Vagina (tissue), 2 donors: ENCODE data around the gene EMILIN3.

Experiments used
- POLR2A ChIP-seq, 2 donors: fragments of 450-650 bp; IDR thresholded peaks; one replicate each; pipeline ENCODE4 v1.6.1; 2017; ENCODE audit warnings: antibody characterized with exemption in 2 of 2, mild to moderate bottlenecking in 2 of 2, moderate library complexity in 2 of 2
- POLR2AphosphoS5 ChIP-seq, 2 donors: sonication (generic); formaldehyde crosslinking; IDR thresholded peaks; one replicate each; pipeline ENCODE4 v1.9.0; 2017; ENCODE audit warnings: antibody characterized with exemption in 2 of 2, mild to moderate bottlenecking in 2 of 2, low read depth in 1 of 2; ENCODE audit not compliant: insufficient read depth in 1 of 2
- TF ChIP-seq, protein P1 (sequence below), 3 experiments: fragments of 450-650 bp in 2 of 3; fragments of 200-600 bp in 1 of 3; sonication (generic) in 1 of 3; IDR thresholded peaks; one replicate each; pipeline ENCODE4 v1.5.1; 2017 to 2019; ENCODE audit warnings: antibody characterized with exemption in 3 of 3, mild to moderate bottlenecking in 2 of 3, moderate library complexity in 2 of 3

DNA sequence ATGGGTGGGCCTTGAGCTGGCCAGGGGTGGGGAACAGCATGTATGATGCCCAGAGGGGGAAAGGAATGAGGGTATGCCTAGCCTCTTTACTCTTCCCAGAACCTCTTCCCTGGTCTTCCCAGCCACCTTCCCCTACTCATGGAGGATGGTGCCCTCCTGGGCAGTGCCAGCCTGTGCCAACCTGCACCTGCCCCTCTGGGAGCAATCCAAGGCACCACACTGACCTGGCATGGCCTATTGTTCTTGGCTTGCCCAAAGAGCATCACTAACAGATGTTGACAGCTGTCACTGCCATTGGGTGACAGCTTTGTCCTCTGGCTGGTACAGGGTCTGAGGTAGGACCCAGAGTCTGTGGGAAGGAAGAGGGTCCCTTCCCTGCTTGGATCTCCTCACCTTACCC is 13.1 kb downstream of the EMILIN3 start:
- TF ChIP-seq, protein P1, sequence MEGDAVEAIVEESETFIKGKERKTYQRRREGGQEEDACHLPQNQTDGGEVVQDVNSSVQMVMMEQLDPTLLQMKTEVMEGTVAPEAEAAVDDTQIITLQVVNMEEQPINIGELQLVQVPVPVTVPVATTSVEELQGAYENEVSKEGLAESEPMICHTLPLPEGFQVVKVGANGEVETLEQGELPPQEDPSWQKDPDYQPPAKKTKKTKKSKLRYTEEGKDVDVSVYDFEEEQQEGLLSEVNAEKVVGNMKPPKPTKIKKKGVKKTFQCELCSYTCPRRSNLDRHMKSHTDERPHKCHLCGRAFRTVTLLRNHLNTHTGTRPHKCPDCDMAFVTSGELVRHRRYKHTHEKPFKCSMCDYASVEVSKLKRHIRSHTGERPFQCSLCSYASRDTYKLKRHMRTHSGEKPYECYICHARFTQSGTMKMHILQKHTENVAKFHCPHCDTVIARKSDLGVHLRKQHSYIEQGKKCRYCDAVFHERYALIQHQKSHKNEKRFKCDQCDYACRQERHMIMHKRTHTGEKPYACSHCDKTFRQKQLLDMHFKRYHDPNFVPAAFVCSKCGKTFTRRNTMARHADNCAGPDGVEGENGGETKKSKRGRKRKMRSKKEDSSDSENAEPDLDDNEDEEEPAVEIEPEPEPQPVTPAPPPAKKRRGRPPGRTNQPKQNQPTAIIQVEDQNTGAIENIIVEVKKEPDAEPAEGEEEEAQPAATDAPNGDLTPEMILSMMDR (IDR thresholded peaks at IDR 0.05) = no peak
- TF ChIP-seq POLR2A (IDR thresholded peaks at IDR 0.05) = no peak
- TF ChIP-seq POLR2AphosphoS5 (IDR thresholded peaks at IDR 0.05; ENCODE audit: insufficient read depth in 1 of 2, low read depth in 1 of 2) = no peak
